HS-5 (cell line): ENCODE measurements around the gene OXA1L.
"Not testable (repeated sequence)": the region's sequence is repeated elsewhere in the genome, so short reads cannot be mapped to it uniquely, and the experiment has no call there.

Source experiments
- DNase-seq: peaks from one replicate; pipeline ENCODE4 v3.0.0-alpha.2; 2012; ENCODE audit warnings: low read depth

The OXA1L gene

DNA sequence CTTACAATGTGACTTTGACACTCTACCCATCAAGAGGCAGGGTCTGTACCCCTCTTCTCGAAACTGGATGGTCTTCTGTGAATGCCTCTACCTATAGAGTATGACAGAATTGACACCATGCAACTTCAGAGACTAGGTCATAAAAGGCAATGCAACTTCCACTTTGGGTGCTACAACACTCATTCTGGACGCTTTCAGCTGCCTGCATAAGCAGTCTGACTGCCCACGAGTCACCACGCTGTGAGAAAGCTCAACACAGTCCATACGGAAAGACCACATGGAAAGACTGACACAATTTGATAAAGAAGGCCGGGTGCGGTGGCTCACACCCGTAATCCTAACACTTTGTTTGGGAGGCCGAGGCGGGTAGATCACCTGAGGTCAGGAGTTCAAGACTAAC is 33.9 kb downstream of the OXA1L start:
- DNase-seq, result no peak

DNA sequence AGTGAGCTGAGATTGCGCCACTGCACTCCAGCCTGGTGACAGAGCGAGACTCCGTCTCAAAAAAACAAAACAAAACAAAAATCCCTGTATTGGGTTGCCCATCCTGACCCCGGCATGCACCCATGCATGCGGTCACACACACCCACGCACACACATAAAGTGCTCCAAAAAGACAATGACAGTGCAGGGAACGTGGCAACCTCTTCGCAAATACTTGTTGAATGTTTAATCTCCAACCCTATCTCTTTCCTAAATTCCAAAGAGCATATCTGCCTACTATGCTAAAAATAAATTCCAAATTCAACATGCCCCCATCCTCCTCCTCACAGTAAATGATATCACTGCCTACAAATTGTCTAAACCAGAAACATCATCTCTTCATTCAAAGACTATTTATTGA is 35.2 kb downstream of the OXA1L start:
- no peak for DNase-seq

DNA sequence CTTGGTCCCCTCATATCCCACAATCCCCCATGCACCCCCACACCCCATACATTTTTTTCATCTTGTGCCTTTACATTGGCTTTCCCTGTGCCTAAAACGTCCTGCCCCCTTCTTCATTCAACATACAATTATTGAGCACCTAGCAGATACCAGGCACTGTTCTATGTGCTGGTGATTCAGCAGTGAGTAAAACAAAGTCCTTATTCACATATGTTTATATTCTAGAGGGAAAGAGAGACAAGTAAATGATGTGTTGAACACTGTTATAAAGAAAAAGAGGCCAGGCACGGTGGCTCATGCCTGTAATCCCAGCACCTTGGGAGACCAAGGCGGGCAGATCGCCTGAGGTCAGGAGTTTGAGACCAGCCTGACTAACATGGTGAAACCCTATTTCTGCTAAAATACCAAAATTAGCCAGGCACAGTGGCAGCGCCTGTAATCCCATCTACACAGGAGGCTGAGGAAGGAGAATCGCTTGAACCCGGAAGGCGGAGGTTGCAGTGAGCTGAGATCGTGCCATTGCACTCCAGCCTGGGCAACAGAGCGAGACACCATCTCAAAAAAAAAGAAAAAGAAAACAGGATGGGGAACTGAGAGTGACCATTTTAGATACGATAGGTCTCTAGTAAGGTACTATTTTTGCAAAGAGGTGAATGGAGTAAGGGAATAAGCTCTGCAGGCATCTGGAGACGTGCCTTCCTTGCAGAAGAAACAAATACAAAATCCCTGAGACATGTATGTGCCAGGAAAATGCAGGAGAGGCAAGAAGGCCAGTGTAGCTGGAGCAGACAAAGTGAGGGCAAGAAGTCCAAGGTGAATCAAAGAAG is 36.6 kb downstream of the OXA1L start:
- no peak for DNase-seq

DNA sequence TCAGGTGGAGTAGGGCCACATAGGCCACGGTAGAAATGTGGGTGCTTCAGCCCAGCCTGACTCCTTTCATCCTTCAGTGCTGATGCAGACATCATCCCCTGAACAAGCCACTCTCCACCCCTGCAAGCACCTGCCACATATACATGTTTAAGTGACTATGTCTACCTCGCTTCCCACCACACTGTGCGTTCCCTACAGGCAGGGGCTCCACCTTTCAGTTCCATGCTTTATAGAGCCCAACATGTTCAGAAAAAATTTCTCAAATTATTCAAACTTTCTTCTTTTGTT is 37.1 kb downstream of the OXA1L start:
- no peak for DNase-seq

DNA sequence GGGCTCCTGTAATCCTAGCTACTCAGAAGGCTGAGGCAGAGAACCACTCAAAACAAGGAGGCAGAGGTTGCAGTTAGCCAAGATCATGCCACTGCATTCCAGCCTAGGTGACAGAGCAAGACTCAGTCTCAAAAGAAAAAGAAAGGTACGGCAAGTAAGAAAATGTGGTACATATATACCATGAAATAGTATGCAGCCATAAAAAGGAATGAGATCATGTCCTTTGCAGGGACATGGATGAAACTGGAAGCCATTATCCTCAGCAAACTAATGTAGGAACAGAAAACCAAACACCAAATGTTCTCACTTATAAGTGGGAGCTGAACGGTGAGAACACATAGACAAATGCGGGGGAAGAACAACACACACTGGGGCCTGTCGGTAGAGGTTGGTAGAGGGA is 38.7 kb downstream of the OXA1L start:
- not testable (repeated sequence) for DNase-seq

DNA sequence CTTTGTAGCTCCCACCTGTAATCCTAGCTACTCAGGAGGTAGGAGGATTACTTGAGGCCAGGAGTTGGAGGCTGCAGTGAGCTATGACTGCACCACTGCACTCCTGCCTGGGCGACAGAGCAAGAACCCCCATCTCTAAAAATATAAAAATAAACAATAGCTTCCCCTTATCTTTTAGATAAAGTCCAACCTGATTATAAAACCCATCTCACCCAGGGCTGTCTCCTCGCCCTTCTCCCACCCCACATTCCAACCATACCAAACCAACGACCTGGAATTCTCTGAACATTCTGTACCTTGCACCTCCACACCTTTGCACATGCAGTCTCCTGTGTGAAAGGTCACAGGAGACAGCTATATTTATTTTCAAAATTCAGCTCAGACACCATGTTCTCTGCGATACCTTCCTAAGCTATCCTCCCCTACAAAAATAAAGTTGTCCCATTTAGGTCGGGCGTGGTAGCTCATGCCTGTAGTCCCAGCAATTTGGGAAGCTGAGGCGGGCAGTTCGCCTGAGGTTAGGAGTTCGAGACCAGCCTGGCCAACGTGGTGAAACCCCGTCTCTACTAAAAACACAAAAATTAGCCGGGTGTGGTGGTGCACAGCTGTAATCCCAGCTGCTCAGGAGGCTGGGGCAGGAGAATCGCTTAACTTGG is 41.1 kb downstream of the OXA1L start:
- DNase-seq, result no peak

DNA sequence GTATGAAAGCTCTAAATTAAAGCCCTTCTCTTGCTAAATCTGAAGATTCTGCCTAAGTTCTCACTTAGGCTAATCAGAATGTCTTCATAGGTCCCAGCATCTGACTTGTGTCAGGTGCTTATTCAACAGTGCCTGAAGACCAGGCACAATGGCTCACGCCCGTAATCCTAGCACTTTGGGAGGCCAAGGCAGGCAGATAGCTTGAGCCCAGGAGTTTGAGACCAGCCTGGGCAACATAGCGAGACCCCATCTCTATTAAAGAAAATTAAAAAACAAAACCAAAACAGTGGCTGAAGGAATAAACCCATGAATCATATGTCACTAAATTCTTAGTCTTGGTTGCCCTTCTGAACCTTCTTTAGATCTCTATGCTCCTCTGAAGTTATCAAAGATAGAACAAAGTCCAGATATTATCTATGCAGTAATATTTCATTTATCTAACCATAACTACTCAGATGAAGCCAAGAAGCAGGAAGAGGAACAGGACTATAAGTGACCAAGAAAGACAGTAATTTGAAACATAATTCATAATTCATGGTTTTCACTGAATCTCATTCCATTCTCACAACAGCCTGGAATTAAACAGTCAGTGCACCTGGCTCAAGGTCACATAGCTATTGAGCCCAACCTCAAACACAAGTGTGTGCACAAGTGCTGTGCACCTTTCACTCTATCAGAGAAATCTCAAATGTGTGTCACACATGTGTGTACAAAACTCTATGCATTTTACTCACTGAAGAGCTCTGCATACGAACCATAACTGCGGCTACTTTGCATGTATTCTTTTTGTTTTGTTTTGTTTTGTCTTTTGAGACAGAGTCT is 42.1 kb downstream of the OXA1L start:
- no peak for DNase-seq

DNA sequence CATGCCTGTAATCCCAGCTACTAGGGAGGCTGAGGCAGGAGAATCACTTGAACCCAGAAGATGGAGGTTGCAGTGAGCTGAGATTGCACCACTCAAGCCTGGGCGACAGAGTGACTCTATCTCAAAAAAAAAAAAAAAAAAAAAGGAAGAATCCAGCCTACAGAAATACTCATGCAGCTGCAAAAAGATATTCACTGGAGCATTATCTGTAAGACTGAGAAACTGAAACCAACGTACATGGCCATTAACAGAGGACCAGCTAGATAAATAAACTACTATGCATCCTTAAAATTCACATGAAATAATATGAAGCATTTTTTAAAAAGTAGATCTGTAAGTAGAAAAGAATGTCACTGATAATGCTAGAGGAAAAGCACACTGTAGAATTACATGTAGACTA is 45.2 kb downstream of the OXA1L start:
- DNase-seq, result no peak

DNA sequence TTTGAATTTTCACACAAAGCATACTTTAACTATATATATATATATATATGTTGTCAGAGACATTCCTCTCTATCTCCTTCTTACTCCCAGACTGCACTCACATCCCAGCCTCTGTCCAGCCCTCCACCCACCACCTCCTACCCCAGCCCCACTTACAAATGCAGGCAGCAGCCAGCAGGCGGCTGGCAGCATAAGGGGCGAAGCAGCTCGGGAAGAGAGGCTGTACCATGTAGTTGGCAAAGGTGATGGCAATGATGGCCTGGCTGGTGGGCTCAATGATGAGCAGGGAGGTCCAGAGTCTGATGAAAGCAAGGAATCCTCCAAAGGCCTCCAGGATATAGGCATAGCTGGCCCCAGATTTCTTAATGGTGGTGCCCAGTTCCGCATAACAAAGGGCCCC is 46.3 kb downstream of the OXA1L start:
- DNase-seq, result no peak

DNA sequence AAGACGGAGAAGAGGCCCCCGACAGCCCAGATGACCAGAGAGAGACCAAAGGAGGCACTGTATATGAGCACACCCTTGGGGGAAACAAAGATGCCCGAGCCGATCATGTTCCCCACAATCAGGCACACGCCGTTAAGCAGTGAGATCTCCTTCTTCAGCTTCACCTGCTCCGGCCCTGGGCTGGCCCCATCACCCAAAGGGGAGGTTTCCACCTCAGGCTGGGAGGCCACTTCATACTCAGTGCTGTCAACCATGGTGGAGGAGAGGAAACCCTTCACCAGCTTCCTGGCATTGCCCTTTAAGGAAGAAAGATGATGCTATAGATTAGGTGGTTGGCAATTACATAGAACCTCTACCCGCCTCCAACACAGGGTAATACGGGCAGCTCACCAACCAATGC is 46.7 kb downstream of the OXA1L start:
- DNase-seq, result no peak

DNA sequence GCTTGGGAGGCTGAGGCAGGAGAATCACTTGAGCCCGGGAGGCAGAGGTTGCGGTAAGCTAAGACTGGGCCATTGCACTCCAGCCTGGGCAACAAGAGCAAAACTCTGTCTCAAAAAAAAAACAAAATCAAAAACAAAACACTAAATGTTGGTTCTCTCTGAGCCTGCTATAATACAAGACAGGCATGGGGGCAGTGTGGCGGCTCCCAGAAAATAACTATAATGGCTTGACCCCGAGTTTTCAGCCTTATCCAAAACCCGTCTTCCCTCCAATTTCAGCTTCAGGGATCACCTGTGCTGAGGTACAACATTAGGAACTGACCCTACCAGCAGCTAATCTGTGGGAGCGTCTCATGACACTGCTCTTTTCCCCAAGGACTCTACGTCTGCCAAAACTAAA is 47.9 kb downstream of the OXA1L start:
- DNase-seq, result no peak

DNA sequence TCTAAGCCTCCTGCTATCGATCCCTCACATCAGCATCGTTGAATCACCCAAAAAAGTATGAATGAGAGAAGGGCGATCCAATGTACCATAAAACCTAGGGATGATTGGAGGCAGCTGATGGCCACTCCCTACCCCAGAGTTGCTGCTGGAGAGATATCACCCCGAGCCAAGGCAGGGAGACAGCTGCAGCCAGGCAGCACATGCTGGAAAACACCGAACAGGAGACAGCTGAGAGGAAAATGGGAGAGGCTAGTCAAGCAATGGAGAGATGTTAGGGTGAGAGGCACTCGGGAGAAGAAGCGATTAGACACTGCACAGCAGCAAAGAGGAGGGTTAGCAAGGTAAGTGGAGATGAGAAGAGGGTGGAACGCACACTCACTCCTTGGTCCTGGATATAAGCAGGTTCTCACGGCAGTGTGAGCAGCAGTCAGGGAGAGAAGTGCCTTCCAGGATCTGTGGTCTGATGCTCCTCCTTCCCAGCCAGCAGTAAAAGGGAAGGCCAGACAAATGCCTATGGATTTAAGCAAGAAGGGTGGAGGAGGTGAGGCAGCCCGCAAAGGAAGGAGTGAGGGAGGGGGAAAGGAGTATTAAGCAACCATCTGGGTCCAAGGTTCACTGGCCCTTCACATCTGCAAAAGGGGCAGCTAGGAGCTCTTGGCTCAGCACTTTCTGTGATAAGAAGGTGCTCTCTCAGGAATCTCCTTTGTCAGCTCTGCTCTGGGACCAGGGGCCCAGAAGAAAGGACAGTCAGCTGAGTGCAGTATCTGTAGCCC is 48.6 kb downstream of the OXA1L start, which contains the start of gene SLC7A7:
SLC7A7 (minus strand) TSS at position 495 of the 773 bp plus-strand sequence. CDS start 2,037 bp downstream, outside the sequence.
- DNase-seq, result no peak

DNA sequence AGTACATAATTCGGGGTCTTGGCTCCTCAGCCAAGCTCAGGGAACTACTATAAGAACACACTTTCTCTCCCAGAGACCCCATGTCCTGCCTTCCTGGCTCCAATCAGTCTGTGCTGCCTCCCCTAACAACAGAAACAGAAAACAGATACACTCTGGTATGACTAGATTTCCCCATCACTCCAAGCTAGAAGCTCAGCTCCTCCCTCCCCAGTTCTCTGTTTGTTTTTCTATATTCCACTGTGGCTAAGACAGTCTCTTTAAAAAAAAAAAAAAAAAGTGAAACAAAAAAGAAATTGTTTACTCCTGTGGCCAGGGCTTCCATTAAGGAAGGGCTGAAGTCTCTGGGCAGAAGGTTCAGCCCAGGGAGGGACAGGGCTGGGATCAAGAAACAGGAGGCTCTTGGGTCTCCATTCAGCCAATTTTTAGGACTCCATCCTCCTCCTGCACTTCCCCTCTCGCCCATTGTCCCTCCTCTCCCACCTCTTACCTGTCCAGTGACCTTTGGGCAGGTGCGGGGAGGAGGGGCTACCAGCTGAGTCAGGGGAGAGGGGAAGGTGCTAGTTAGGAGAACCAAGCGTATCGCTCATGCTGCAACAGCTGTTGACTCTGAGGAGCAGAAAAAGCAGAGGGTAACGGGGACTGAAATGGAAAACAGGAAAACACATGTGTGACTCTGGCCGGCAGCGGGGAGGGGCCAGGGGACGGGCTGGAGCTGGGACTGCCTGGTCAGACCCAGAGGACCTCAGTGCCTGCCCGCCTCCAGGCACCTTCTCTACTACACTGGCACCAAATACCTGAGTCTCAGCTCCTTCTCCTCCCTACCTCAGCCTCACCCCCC is 52.9 kb downstream of the OXA1L start:
- no peak for DNase-seq

DNA sequence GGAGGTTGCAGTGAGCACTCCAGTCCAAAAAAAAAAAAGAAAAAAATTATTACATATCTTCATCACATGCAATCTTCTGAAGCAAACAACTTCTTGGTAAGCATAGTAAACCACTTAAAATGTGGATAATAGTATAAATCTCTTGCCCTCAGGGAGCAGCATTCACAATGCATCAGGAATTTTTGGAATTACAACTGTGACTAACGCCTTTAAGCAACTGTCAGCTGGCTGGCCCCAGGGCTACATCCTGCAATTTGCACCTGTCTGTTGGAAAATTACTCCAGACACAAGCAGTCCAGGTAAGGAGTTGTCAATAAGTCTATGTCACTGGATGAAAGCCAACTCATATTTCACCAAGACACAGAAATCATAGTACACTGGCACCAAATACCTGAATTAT is 54.2 kb downstream of the OXA1L start:
- DNase-seq, result no peak

DNA sequence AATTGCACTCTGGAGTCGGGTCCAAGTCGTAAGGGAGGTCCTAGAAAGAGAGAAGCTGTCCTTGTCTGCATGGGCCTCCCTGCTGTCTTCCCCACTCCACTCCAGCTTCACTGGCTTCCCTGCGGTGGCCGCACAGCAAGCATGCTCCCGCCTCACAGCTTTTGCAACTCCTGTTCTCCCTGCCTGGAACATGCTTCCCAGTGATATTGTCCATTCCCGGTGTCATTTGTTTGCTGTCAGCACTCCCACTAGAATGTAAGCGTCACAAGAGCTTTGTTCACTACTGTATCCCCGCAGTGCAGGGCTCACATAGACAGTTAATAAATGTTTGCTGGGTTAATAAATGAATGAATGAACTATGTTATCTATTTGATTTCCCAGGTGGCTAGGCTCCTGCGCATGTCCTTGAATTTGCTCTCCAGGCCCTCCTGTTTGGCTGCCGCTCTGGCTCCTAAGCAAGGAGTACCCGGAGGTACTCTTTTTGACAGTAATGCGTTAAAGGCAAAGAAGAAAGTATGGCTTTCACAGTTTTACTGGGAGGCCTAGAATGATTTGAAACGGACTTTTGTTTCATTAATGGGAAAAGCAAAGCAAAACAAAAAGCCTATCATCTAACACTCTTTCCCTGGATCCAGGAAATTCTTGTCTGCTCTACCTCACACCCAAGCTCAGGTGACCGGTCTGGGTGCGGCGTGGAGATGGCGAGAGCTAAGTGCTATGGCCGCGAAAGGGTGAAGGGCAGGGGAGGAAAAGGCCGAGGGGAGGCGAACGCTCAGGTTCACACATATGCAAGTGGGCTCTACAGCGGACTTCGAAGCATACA is 54.9 kb downstream of the OXA1L start:
- no peak for DNase-seq

DNA sequence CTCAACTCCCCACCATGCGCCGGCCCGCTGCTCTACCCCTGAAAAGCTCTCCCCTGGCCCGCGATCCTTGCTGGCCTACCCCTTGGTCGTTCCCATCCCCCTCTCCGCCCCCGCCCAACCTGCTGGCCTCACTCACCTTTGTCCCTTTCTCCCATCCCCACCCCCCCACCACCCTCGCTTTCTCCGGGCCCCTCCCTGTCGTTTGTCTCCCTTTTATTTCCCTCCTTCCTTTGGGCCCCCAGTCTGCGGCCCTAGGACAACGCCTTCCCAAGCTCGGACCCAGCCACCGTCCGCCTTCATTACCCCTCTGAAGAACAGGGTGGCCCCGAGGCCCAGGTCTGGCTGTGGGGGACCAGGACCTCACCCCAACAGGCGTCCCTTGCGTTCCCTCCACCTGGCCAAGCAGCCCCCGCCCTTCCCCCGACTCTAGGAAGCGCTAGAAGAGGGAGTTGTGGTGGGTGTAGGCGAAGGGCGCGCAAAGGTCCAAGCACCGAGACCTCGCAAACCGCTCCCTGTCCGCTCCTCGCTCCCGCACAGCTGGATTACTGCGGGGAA is 55.6 kb downstream of the OXA1L start:
- no peak for DNase-seq
